Glutamatergic neuron (in vitro differentiated cells): ENCODE measurements around the gene ZBP1. TPM values are rescaled to one million over a fixed set of nuclear protein-coding genes. Genes with fewer than 3 reads are reported as not detected.

Experiments used
- DNase-seq: peaks from one replicate; pipeline ENCODE4 v3.0.0; 2022
- H3K27ac Mint-ChIP-seq: one replicate; pipeline ENCODE4 v1.8.0; 2020; ENCODE audit warnings: mild to moderate bottlenecking, mixed read lengths, inconsistent platforms; ENCODE audit not compliant: unreplicated experiment
- H3K27me3 Mint-ChIP-seq: one replicate; pipeline ENCODE4 v1.8.0; 2020; ENCODE audit warnings: mild to moderate bottlenecking, moderate library complexity, mixed read lengths, inconsistent platforms; ENCODE audit not compliant: unreplicated experiment
- H3K36me3 Mint-ChIP-seq: one replicate; pipeline ENCODE4 v1.8.0; 2020; ENCODE audit warnings: mild to moderate bottlenecking, mixed read lengths, inconsistent platforms; ENCODE audit not compliant: unreplicated experiment
- H3K4me1 Mint-ChIP-seq: one replicate; pipeline ENCODE4 v1.8.0; 2020; ENCODE audit warnings: mild to moderate bottlenecking, low read depth, mixed read lengths, inconsistent platforms; ENCODE audit not compliant: unreplicated experiment
- H3K4me3 Mint-ChIP-seq: one replicate; pipeline ENCODE4 v1.8.0; 2020; ENCODE audit warnings: mild to moderate bottlenecking, mixed read lengths, inconsistent platforms; ENCODE audit not compliant: unreplicated experiment
- H3K9me3 Mint-ChIP-seq: one replicate; pipeline ENCODE4 v1.8.0; 2020; ENCODE audit warnings: mild to moderate bottlenecking, moderate library complexity, mixed read lengths, inconsistent platforms; ENCODE audit not compliant: unreplicated experiment
- total RNA-seq: library from RNA; stranded (reverse); fragmentation: NEBNext Ultra II Directional; extraction: Animal tissue kit (Norgen Biotek cat#: 25700); gene quantifications from one replicate; pipeline ENCODE4 v1.2.1, GENCODE V29; 2021; ENCODE audit not compliant: unreplicated experiment
- TF ChIP-seq, protein P1 (sequence below): fragments of 200-600 bp; sonication (generic); IDR thresholded peaks from one replicate; pipeline ENCODE4 v1.5.0; 2021; ENCODE audit not compliant: partially characterized antibody, unreplicated experiment

The ZBP1 gene
- total RNA-seq, 1 donor from 2014 or later: not detected

DNA sequence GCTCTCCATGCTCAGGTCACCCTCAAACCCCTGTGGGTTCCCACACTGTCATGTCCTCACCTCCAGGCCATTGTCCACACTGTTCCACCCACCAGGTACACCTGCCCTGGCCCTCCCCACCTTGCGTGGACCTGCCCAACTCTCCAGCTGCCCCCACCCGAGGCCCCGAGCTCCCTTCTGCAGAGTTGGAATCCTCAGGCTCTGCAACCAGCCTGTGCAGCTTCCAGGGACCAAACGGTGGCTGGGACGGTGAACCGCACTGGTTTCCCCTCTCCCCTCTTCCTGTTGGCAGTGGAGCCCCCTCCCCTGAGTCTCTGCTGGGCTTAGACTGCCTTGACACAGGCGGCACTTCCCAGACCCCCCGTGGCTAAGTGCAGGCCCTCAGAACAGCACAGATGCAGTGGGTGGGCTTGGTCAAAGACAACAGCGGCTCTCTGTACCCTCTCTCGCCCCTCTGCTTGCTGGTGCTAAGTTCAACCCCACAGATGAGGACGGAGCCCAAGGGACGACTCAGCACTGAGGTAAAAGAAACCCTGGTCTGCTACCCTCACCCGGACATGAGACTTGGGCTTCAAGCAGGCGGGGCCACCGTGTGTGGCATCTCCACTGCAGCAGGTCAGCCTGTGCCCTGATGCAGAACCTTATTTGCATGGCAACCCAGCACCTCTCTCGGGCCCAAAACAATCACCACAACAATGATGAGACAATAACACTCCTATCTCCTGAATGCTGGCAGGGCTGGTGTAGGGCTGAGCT is 11.0 kb downstream of the ZBP1 start:
- Mint-ChIP-seq H3K36me3 (no peaks in the 10 kb centered on the region), H3K27ac (no peak overlapping the region), H3K9me3 (peaks cover 5% of the 10 kb centered on the region), H3K4me1 (peaks cover 6% of the 10 kb centered on the region), H3K27me3 (peaks cover 1% of the 10 kb centered on the region), H3K4me3 (no peak overlapping the region)
- DNase-seq: no peak
- TF ChIP-seq, protein P1, sequence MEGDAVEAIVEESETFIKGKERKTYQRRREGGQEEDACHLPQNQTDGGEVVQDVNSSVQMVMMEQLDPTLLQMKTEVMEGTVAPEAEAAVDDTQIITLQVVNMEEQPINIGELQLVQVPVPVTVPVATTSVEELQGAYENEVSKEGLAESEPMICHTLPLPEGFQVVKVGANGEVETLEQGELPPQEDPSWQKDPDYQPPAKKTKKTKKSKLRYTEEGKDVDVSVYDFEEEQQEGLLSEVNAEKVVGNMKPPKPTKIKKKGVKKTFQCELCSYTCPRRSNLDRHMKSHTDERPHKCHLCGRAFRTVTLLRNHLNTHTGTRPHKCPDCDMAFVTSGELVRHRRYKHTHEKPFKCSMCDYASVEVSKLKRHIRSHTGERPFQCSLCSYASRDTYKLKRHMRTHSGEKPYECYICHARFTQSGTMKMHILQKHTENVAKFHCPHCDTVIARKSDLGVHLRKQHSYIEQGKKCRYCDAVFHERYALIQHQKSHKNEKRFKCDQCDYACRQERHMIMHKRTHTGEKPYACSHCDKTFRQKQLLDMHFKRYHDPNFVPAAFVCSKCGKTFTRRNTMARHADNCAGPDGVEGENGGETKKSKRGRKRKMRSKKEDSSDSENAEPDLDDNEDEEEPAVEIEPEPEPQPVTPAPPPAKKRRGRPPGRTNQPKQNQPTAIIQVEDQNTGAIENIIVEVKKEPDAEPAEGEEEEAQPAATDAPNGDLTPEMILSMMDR: no peak

DNA sequence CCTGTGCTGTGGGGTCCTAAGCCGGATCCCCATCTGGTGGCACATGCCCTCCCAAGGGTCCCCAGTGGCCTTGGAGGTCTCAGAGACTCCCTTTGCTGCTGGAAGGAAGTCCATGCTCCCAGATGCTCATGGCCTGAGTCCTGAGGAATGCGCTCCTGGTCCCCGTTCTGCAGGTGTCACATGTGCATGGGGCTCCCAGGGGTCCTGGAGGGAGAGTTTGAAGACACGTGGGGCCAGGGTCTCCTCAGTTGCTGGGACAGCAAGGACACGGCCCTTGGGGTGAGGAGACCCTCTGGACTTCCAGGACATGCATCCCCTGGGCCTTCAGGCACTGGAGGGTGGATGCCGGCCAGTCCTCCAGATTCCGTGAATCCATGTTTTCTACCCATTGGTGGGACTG is 11.7 kb downstream of the ZBP1 start:
- Mint-ChIP-seq H3K36me3 (no peaks in the 10 kb centered on the region), H3K4me3 (no peak overlapping the region), H3K4me1 (peaks cover 6% of the 10 kb centered on the region), H3K27ac (no peak overlapping the region), H3K9me3 (peaks cover 5% of the 10 kb centered on the region), H3K27me3 (peaks cover 1% of the 10 kb centered on the region)
- no peak for DNase-seq
- TF ChIP-seq, protein P1: no peak

DNA sequence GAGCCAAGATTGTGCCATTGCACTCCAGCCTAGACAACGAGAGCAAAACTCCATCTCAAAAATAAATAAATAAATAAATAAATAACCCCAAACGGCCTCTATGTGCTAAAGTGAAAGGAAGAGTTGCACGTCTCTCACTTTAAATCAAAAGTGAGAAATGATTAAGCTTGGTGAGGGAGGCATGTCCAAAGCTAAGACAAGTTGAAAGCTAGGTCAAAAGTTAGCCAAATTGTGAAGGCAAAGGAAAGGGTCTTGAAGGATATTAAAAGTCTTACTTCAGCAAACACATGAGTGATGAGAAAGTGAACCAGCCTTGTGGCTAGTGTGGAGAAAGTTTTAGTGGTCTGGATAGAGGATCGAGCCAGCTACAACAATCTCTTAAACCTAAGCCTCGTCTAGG is 14.3 kb downstream of the ZBP1 start:
- H3K4me1 Mint-ChIP-seq: peaks cover 5% of the 10 kb centered on the region
- no peak overlapping the region for H3K4me3 Mint-ChIP-seq
- no peaks in the 10 kb centered on the region for H3K9me3 Mint-ChIP-seq
- H3K27ac Mint-ChIP-seq: no peak overlapping the region
- H3K36me3 Mint-ChIP-seq: no peaks in the 10 kb centered on the region
- no peak for DNase-seq
- H3K27me3 Mint-ChIP-seq: peaks cover 1% of the 10 kb centered on the region
- TF ChIP-seq, protein P1: no peak

DNA sequence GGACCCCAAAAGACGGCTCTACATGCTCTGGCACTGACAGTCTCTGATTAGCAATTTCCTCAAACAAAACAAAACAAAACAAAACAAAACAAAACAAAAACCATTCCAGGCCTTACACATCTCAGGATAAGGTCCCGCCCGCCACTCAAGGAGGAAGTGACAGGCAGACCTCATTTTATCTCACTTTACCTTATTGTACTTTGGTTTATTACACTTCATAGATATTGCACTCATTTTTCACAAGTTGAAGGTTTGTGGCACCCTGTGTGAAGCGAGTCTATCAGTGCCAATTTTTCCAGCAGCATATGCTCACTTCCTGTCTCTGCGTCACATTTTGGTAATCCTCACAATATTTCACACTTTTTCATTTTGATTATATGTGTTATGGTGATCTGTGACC is 15.2 kb downstream of the ZBP1 start:
- H3K27me3 Mint-ChIP-seq: peaks cover 1% of the 10 kb centered on the region

DNA sequence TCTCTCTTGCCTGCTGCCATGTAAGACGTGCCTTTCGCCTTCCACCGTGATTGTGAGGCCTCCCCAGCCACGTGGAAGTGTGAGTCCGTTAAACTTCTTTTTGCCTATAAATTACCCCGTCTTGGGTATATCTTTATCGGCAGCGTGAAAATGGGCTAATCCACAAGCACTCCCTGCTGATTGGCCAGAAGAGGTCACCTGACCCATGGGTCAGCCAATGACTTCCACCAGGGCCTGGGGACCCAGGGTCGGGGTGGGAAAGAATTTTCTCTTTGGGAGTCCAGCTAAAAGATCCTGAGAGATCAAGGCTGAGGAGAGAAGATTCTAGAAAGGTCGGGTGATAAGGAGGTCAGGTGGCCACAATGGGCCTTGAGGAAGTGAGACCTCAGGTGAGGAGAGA is 17.1 kb downstream of the ZBP1 start:
- H3K4me1 Mint-ChIP-seq: no peaks in the 10 kb centered on the region
- no peak overlapping the region for H3K27ac Mint-ChIP-seq
- H3K36me3 Mint-ChIP-seq: no peaks in the 10 kb centered on the region
- no peak for DNase-seq
- H3K9me3 Mint-ChIP-seq: peaks cover 3% of the 10 kb centered on the region
- H3K4me3 Mint-ChIP-seq: no peak overlapping the region
- no peaks in the 10 kb centered on the region for H3K27me3 Mint-ChIP-seq
- TF ChIP-seq, protein P1: no peak

More for the DNA sequence above, 15.2 kb downstream of the ZBP1 start:
- Mint-ChIP-seq H3K9me3 (no peaks in the 10 kb centered on the region), H3K4me3 (no peak overlapping the region), H3K4me1 (no peaks in the 10 kb centered on the region), H3K36me3 (no peaks in the 10 kb centered on the region), H3K27ac (no peak overlapping the region)
- no peak for DNase-seq
- TF ChIP-seq, protein P1: no peak
